GM18505 (cell line): ENCODE results near the gene MIAT.

Source experiments
- ATAC-seq: cut with Tn5 transposase; IDR thresholded peaks from one replicate; pipeline ENCODE4 v1.9.1; 2021; ENCODE audit not compliant: unreplicated experiment
- POLR2A ChIP-seq: IDR thresholded peaks from 4 replicates; pipeline ENCODE4 v1.6.1; 2011; ENCODE audit warnings: borderline replicate concordance; ENCODE audit not compliant: insufficient read depth, insufficient read length; ENCODE audit errors: extremely low read depth

MIAT gene

DNA sequence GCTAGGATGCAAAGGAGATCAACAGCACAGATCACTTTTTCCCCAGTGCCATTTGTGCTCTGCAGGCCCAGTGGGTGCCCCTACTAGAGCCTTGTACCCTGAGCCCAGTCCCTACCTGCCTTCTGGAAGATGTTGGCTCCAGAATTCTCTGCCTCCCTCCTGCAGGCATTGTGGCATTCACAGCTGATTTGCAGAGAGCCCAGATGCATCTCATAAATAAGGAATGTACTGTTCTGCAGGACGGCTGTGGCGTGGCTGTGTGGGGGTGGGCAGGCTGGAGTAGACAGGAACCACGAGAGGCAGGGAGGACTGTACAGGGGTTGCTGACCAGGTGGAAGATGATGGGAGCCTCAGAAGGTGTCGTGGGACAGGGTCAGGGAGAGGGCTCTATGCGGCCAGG, 11.2 kb upstream of the MIAT start:
- ATAC-seq: no peak
- TF ChIP-seq POLR2A: no peak

DNA sequence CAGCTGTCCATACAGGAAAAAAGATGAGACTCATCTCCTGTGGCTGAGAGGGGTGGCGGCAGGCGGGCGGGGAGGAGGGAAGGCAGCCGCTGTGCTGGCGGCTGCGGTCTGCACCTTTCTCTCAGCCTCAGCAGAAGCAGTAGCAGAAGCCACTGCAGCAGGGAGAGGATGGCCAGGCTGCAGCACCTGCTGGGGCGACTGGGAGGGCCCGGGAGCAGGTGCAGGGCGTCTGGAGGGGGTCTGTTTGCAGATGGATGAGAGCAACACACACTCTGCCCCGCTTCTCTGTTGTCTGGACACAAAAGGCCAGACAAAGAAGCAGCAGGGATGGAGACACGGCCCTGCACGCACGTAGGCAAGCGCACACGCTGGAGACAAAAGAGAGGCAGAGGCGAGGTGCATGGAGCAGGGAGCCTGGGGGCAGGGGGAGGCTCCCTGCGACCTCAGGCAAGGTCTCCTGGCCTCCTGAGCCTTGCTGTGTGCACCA, 9.3 kb upstream of the MIAT start:
- TF ChIP-seq POLR2A: no peak
- ATAC-seq: no peak

DNA sequence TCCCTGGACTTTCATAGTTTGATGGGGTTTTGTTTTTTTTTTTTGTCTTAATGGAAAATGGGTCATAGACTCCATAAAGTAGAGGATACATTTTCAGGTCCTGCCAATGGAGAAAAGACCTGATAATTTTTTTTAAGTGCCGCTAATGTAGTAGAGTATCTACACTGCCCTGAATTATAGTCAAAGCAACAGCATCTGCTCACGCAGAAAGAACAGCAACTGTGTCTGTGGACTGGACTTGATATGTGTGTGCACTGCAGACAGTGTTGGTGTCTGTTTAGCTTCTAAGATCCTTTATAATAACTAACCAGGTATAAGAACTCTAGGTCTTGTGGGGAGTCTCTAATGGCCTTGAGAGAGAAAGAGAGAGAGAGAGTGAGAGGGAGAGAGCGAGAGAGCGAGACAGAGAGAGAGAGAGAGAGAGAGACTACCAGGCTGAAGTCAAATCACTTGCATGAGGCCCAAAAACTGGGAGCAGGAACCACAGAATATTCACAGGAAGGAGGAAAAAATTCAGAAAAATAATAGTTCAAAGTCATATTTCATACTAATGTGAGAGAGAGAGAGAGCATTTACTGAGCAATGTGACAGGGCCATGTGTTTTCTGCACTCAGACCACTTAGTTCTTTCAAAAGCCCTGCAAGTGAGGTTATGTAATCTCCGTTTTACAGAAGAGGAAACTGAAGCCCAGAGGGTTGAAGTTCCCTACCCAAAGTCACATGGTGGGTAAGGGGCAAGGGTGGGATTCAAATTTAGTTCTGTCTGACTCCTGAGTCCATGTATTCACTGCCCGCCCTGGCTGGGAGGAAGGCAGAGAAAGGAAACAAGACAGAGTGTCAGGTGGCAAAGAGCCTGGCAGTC, 8.6 kb upstream of the MIAT start:
- no peak for TF ChIP-seq POLR2A

DNA sequence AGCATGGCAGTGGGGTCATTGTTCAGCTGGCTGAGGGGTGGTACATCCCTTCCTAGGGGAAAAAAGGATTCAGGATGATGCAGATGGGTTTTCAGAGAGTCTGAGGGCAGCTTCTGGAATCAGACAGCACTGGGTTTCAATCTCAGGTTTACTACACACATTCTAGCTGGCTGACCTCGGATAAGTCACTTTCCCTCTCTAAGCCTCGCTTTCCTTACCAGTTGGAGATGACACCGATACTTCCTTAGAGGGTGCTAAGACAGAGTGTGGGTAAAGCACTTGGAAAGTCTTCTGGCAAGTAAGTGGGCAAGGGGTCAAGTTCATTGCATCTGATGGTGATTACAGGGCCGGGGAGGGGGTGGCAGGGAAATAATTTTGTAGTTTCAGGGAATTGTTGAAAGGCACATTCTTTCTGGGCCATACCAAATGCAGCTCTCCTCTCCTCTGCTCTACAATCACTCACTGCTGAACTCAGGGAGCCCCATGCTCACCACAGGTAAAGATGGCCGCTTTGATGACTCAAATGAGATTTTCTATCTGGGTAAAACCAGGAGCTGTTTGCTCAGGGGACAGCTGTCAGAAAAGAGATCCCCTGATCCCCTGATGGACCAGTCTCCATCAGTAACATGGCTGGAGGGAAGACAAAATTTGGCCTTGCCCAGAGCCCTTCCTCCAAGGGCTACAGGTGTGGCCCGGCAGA, 6.5 kb upstream of the MIAT start:
- ATAC-seq: no peak
- TF ChIP-seq POLR2A: no peak

More for the DNA sequence above, 8.6 kb upstream of the MIAT start:
- no peak for ATAC-seq

DNA sequence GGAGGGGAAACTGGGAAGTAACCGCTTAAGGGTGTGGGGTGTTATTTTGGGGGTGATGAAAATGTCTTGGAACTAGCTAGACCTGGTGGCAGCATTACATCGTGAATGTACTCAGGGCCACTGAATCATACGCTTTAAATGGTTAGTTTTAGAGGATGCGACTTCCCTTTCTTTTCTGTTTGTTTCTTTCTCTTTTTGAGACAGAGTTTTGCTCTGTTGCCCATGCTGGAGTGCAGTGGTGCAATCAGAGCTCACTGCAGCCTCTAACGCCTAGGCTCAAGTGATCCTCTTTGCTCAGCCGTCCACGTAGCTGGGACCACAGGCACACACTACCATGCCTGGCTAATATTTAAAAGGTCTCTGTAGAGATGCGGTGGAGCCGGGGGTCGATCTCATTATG, 5.6 kb upstream of the MIAT start:
- no peak for ATAC-seq
- no peak for TF ChIP-seq POLR2A

DNA sequence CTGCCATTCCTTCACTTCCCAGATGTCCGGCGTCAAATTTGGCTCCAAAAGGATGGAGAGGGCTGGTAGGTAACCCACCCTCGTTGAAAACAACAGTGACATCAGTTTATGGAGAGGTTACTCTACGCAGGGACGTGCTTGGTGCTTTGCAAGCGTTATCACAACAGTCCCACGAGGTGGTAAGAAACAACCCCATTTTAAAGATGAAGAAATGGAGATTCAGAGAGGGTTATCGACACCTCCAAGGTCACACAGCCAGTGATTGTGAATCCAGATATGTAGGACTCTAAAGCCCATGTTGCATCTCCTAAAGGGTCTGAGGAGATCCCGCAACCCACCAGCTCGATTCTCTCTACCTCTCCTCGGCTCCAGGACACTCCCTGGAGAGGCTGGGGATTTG, 773 bp downstream of the MIAT start:
- ATAC-seq: no peak
- TF ChIP-seq POLR2A: no peak

DNA sequence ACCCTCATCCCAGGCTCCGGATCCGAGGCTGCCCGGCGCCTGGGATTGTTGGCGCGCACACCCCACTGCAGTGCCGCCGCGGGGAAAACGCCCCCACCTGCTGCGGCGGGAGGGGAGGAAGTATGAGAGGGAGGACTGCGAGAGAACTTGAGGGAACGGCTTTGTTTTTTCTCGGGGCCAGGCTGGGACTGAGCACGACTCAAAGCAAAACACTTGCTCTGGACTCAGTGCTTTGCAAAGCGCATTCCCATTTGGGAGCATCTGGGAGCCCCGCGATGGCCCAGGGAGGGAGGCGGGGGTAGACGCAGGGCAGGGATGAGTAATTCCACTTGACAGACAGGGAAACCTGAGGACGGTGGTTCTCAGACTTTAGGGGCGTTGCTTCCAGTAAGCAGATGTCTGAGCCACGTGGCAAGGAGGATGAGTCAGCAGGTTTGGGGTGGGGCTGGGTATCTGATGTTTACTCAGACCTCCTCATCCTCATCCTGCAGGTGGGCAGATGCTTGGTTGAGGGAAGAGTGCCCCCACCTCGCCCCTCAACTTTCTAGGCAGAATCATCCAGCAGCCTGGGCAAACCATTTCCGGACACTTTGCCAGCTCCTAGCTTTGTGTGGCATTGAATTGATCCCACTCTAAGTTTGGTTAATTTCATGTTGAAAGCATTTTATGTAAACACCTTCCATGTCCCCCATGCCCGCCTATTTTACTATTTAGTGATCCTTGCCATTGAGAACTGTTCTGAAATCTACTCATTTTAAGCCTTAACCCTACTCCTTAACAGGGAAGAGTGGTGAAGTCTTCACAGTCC, 1.5 kb downstream of the MIAT start:
- ATAC-seq: peak; percentile 62
- peak; percentile 18 for TF ChIP-seq POLR2A

DNA sequence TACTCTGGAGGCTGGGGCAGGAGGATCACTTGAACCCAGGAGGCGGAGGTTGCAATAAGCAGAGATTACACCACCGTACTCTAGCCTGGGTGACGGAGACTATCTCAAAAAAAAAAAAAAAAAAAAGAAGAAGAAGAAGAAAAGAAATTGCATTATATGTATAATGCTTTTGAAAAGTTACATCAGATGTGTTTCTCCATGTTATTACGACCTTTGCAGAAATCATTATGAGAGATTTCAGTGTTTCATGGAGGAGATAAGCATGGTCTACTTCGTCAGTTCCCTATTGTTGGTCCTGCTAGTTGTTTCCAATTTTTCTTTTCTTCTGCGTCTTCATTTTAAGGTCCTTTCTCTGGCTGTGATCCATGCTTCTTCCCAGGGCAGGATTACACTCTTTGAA, 3.0 kb downstream of the MIAT start:
- TF ChIP-seq POLR2A: no peak
- ATAC-seq: no peak

DNA sequence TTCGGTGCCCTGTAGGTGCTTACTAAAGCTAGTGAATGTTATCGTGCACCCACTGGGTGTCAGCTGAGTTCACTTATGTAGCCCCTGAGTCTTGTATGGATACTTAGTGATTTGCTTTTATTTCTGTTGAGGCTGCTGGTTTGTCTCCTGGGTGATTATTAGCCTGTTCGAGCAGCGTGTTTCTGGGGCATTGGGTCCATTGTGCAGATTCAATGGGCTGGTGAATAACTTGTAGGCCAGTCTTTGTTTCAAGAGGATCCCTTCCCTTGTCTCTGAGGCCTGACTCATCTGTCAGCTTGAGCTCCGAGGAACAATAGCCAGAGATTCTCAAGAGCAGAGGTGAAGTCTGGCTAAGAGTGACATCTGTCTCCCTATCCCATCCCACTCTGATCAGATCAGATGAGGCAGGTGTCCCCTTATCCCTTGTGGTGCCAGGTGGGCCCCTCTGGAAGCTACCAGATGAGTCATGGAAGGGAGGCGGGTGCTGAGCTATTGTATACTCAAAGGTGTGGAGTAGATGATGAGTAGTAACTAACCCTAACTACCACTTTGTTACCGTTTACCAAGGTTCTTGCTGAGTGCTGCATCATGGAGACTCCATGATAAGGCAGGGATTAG, 3.7 kb downstream of the MIAT start:
- no peak for TF ChIP-seq POLR2A
- ATAC-seq: no peak

DNA sequence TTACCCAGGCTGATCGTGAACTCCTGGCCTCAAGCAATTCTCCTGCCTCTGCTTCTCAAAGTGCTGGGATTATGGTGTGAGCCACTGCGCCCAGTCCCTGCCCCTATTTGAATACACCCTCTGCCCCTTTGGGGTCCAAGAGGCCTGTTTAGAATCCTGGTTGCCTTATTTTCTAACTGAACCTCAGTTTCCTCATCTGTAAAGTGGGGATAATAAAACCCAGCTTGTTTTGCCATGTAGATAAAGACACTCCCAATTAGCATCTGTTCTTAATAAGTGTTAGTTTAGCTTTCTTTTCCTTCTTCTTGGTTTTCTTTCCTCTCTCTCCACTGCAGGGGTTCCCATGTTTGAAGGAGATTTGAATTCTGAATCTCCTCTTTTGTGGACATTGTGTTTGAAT, 4.8 kb downstream of the MIAT start:
- TF ChIP-seq POLR2A: no peak

DNA sequence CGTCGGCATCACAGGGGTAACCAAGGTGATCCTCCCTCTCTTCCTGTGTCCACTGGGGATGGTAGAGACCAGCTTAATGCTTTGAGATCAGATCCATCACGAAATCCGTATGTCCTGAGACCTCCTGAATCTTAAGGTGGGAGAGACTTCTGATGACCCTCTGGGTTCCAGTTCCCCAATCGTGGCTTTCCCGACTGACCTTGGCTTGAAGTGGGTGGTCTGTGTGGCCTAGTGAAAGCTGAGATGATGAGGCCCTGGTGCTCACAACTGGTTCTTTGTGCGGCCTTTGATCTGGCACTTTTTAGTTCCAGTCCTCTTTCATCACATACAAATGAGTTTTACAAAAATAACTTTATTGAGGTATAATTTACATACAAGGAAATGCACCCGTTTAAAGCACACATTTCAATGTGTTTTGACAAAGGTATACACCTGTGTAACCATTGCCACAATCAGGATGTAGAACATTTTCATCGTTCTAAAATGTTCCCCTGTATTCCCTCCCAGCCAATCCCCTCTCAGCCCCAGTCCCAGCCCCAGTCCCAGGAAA, 6.1 kb downstream of the MIAT start:
- no peak for ATAC-seq
- TF ChIP-seq POLR2A: no peak

More for the DNA sequence above, 4.8 kb downstream of the MIAT start:
- ATAC-seq: no peak

DNA sequence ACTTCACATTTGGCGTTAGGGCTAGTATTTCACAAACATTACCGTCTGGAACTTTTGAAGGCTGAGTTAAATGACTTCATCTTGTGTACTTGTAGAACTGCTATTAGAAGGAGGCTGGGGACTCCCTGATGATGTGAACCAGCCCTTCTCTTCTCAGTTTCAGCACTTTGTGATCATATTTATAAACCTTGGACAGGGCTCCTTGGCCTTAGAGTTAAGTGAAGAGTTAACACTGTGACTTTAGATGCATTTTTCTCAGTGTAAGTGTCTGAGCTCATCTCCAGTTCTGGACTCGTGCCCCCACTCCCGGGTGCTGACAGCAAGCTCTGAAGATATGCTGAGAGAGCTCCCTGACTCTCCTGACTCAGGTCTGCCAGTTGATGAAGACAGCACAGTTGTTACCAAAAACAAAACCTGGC, 8.4 kb downstream of the MIAT start:
- no peak for ATAC-seq
- no peak for TF ChIP-seq POLR2A

DNA sequence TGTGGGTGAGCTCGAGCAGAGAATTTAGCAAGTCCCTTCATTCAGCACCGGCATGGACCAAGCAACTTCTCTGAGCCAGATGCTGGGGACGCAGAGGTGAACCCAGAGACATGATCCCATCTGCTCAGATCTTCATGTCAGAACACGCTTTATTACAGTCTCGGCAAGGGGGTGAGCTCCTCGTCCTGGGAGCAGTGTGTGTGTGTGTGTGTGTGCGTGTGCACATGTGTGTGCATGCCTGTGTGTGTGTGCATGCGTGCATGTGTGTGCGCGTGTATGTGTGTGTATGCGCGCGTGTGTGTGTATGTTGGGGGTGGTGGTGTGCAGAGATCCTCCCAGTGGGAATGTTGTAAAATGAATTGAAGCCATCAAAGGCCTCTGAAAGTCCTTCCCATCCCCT, 9.8 kb downstream of the MIAT start:
- no peak for ATAC-seq
- TF ChIP-seq POLR2A: no peak

DNA sequence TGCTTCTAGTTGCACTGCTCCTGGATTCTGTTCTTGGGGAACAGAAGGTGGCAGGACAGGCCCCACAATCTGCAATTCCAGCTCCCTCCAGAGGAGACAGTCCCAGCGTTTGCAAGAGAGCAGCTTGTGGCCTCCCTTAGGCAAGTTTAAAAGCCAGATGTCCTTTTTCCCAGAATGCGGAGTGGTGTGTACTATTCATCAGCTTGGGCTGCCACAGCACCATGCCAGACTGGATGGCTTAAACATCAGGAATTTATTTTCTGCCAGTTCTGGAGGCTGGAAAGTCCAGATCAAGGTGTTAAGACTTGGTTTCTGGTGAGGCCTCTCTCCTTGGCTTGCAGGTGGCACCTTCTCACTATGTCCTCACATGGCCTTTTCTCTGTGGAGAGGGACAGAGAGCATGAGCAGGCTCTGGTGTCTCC, 11.7 kb downstream of the MIAT start:
- no peak for ATAC-seq
- TF ChIP-seq POLR2A: no peak
